Measurements from ENCODE around the gene FBLN7.

- no peak for TF ChIP-seq CTCF (IDR thresholded peaks at IDR 0.05; ENCODE audit: low read depth, low read length, missing input control)
- TF ChIP-seq TAF1 (conservative IDR thresholded peaks at IDR 0.05): no peak
- no peak for TF ChIP-seq YY1 (IDR thresholded peaks at IDR 0.05)
- TF ChIP-seq EGR1 (IDR thresholded peaks at IDR 0.05; ENCODE audit: low read depth in 2 of 2): no peak
- TF ChIP-seq FOXA1 (IDR thresholded peaks at IDR 0.05): no peak
These were observed 29.9 kb upstream of the FBLN7 start for GRCh38 chr2:112108178-112108832.
